Measurements from ENCODE around the gene CASKIN1. TPM values are rescaled to one million over a fixed set of nuclear protein-coding genes. Genes with fewer than 3 reads are reported as not detected.
"Not testable (repeated sequence)": the region's sequence is repeated elsewhere in the genome, so short reads cannot be mapped to it uniquely, and the experiment has no call there.

The CASKIN1 gene
- total and polyA plus RNA-seq, 3 donors from 2014 or later = 2.1 to 159 (median 6.4) TPM

DNA sequence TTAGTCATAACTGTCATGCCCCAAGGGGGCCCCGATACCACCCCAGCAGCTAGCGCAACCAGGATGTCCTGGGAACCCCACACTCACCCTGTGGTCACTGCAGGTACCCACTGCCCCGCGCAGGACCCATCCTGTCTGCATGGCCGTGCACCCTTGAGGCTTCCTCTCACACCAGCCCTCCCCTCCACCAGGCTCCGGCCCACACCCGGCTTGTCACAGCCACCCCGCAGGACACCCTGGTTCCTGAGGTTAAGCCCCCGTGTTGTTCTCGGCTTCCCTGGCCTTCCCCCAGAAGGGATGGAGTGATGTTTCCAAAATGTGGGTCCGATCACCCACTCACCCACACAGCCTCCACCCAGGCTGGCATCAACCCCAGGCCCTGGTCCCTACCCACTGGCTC is 47.4 kb upstream of the CASKIN1 start:
- Histone ChIP-seq H3K27ac (no peak overlapping the region), H3K4me3 (no peak overlapping the region), H3K9me3 (no peaks in the 10 kb centered on the region), H3K36me3 (ENCODE audit: low read depth, missing control alignments) (no peaks in the 10 kb centered on the region), H3K27me3 (no peaks in the 10 kb centered on the region), H3K4me1 (no peaks in the 10 kb centered on the region)
- TF ChIP-seq POLR2A (IDR thresholded peaks at IDR 0.05) = no peak
- TF ChIP-seq, protein P1, sequence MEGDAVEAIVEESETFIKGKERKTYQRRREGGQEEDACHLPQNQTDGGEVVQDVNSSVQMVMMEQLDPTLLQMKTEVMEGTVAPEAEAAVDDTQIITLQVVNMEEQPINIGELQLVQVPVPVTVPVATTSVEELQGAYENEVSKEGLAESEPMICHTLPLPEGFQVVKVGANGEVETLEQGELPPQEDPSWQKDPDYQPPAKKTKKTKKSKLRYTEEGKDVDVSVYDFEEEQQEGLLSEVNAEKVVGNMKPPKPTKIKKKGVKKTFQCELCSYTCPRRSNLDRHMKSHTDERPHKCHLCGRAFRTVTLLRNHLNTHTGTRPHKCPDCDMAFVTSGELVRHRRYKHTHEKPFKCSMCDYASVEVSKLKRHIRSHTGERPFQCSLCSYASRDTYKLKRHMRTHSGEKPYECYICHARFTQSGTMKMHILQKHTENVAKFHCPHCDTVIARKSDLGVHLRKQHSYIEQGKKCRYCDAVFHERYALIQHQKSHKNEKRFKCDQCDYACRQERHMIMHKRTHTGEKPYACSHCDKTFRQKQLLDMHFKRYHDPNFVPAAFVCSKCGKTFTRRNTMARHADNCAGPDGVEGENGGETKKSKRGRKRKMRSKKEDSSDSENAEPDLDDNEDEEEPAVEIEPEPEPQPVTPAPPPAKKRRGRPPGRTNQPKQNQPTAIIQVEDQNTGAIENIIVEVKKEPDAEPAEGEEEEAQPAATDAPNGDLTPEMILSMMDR (IDR thresholded peaks at IDR 0.05) = no peak
- intact Hi-C loops (cut with DNase I; ENCODE audit: low total_unique reads) = no loop called here
- no peak for DNase-seq
- 98 to 99% methylated on average over 6 to 11 of the region's 11 CpGs for WGBS, 2 donors

DNA sequence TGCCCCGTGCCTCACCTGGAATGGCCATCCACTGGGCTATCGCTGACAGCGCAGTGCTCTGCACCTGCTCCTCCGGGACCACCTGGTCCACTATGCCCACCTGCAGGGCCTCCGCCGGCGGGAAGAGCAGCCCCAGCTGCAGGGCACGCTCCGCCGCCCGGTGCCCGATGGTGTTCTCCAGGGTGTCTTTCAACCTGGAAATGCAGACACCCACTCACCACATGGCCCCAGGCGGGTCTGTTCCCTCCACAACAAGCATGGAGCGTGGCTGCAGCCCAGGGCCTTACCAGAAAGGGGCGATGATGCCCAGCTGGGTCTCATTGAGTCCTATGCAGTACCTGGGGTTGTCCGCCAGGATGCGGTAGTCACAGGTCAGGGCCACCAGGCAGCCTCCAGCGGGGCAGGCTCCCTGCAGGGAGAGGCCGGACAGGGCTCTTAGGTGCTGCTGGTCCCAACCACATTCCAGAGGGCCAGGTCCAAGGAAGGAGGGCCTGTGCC is 46.7 kb upstream of the CASKIN1 start:
- H3K27ac ChIP-seq = no peak overlapping the region
- intact Hi-C loops (cut with DNase I; ENCODE audit: low total_unique reads) = no loop called here

DNA sequence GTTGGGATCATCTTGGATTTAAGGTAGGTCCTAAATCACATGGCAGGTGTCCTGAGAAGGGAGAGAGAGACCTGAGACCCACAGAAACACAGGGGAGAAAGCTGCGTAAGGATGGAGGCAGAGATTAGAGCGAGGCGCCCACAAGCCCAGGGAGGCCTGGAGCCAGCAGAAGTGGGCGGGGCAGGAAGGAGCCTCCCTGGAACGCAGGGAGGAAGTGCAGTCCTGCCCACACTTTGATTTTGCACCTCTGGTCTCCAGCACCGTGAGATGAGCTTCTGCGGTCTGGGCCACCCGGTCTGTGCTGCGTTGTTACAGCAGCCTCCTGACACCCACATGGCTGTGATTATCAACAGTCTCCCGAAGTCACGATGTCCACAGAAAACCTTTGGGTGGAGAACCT is 46.2 kb upstream of the CASKIN1 start:
- TF ChIP-seq, protein P1 (IDR thresholded peaks at IDR 0.05) = no peak
- TF ChIP-seq POLR2A (IDR thresholded peaks at IDR 0.05) = no peak
- H3K27ac ChIP-seq = no peak overlapping the region
- WGBS, 2 donors = 75 to 80% methylated on average over 11 of the region's 11 CpGs
- intact Hi-C loops (cut with DNase I; ENCODE audit: low total_unique reads) = no loop called here
- no peaks in the 10 kb centered on the region for H3K9me3 ChIP-seq
- no peaks in the 10 kb centered on the region for H3K27me3 ChIP-seq
- H3K4me3 ChIP-seq = no peak overlapping the region
- no peak for DNase-seq
- H3K4me1 ChIP-seq = no peaks in the 10 kb centered on the region
- no peaks in the 10 kb centered on the region for H3K36me3 ChIP-seq (ENCODE audit: low read depth, missing control alignments)

More for the DNA sequence above, 46.7 kb upstream of the CASKIN1 start:
- no peak overlapping the region for H3K4me3 ChIP-seq
- H3K36me3 ChIP-seq (ENCODE audit: low read depth, missing control alignments) = no peaks in the 10 kb centered on the region
- DNase-seq = no peak
- WGBS, 2 donors = 97% methylated on average over 19 of the region's 19 CpGs; no CpG with 5 or more reads in 1 of the 2 donors
- no peaks in the 10 kb centered on the region for H3K27me3 ChIP-seq
- no peaks in the 10 kb centered on the region for H3K4me1 ChIP-seq
- H3K9me3 ChIP-seq = no peaks in the 10 kb centered on the region
- no peak for TF ChIP-seq POLR2A (IDR thresholded peaks at IDR 0.05)
- TF ChIP-seq, protein P1 (IDR thresholded peaks at IDR 0.05) = no peak

DNA sequence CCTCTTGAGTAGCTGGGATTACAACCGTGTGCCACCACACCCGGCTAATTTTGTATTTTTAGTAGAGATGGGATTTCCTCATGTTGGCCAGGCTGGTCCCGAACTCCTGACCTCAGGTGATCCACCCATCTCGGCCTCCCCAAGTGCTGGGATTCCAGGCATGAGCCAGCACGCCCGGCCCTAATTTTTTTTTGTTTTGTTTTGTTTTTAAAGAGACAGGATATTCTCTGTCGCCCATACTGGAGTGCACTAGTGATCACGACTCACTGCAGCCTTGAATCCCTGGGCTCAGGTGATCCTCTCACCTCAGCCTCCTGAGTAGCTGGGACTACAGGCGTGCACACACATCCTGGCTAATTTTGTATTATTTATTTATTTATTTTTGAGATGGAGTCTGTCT is 43.9 kb upstream of the CASKIN1 start:
- H3K9me3 ChIP-seq; H3K27me3 ChIP-seq; H3K36me3 ChIP-seq (ENCODE audit: low read depth, missing control alignments); intact Hi-C loops (cut with DNase I; ENCODE audit: low total_unique reads); H3K4me3 ChIP-seq; H3K27ac ChIP-seq; H3K4me1 ChIP-seq; DNase-seq: not testable (repeated sequence)
- 80 to 87% methylated on average over 9 of the region's 9 CpGs for WGBS, 2 donors

DNA sequence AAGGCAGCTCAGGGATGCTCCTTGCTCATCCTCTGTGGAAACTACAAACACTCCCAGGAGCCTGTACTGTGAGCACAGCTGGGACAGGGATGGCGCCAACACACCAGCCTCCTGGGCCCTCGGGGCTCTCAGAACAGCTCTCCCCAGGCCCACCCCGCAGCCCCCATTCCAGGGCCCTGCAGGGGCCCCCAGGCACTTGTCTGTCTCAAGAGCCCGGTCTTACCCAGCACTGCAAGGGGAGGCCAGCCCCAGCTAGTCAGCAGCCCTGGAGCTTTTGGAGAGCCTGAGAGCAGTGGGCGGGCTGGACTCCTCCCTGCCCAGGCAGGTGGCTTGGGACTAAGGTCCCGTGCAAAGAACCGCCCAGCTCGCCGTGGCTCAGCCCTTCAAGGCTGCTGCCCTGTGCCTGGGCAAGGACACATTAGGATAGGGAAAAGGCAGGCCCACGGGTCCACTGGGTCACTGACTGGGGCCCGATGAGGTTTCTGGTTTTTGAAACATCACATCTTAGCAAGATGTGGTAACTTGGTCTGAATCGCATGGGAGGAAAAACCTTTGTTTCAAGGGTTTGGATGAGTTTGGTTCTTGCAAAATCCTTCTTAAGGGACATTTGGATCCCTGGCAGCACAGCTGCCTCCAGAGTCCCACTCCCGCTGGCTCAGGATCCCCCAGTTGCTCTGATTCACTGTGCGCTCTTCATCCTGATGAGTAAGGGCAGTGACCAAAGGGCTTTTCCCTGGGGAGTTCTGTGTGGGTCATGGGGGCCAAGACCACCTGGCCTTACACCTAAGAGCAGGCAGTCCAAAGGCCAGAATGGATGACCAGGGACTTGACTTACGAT is 42.7 kb upstream of the CASKIN1 start:
- H3K36me3 ChIP-seq (ENCODE audit: low read depth, missing control alignments) = no peaks in the 10 kb centered on the region
- H3K27ac ChIP-seq = no peak overlapping the region
- no peak overlapping the region for H3K4me3 ChIP-seq
- no peaks in the 10 kb centered on the region for H3K9me3 ChIP-seq
- 84 to 87% methylated on average over 5 to 15 of the region's 15 CpGs for WGBS, 2 donors
- no peak for DNase-seq
- TF ChIP-seq, protein P1 (IDR thresholded peaks at IDR 0.05) = no peak
- no peak for TF ChIP-seq POLR2A (IDR thresholded peaks at IDR 0.05)
- peaks cover 9% of the 10 kb centered on the region for H3K4me1 ChIP-seq
- intact Hi-C loops (cut with DNase I; ENCODE audit: low total_unique reads) = no loop called here
- no peaks in the 10 kb centered on the region for H3K27me3 ChIP-seq

Data from testis (tissue), 3 donors.